ENCODE measurements around the gene CFAP74. TPM values are rescaled to one million over a fixed set of nuclear protein-coding genes. Genes with fewer than 3 reads are reported as not detected.

The CFAP74 gene
- total and polyA plus RNA-seq, 2 of the 4 experiments (the other 2 are of a cell fraction), result not detected

- H3K4me3 ChIP-seq (ENCODE audit: insufficient read depth, low read depth, low read length), result no peak overlapping the region
- no peak overlapping the region for H2AFZ ChIP-seq (replicated peaks; ENCODE audit: low read length, poor library complexity)
- dilution Hi-C loops (cut with HindIII; ENCODE audit: low sequenced_read_pairs, unreplicated experiment), result no loop called here
- no peaks in the 10 kb centered on the region; the same call in 1 of the 2 replicates for H3K9me3 ChIP-seq (ENCODE audit: control insufficient read depth, insufficient read depth, low read length)
- no peak overlapping the region for H2BK20ac ChIP-seq (ENCODE audit: low read depth, low read length)
- WGBS, 2 experiments (ENCODE audit: extremely low coverage in 2 of 2, insufficient read length in 1 of 2), result 90% methylated on average over 4 of the region's 16 CpGs; no CpG with 5 or more reads in 1 of the 2 experiments
- intact Hi-C loops (cut with micrococcal nuclease), result no loop called here
- H2BK5ac ChIP-seq (ENCODE audit: low read depth, low read length, poor library complexity, severe bottlenecking), result no peak overlapping the region
- peaks cover 51% of the 10 kb centered on the region for H3K27me3 ChIP-seq (ENCODE audit: control insufficient read depth, insufficient read depth, low read length)
- no peak overlapping the region for H3K56ac ChIP-seq (ENCODE audit: extremely low read depth, insufficient read depth, low read length)
- H3K27ac ChIP-seq (ENCODE audit: insufficient read depth, low read length), result no peak overlapping the region
- no peak overlapping the region for H2AK5ac ChIP-seq (ENCODE audit: low read depth, low read length)
- no peak overlapping the region for H2BK120ac ChIP-seq (ENCODE audit: low read depth, low read length)
- H3K4me1 ChIP-seq (ENCODE audit: control insufficient read depth, insufficient read depth, low read length), result no peaks in the 10 kb centered on the region
- TF ChIP-seq FOS (IDR thresholded peaks at IDR 0.05; ENCODE audit: low read depth, low read length), result no peak
- no peak for TF ChIP-seq CEBPB (IDR thresholded peaks at IDR 0.05; ENCODE audit: low read depth, low read length)
- no peak for TF ChIP-seq USF2 (IDR thresholded peaks at IDR 0.05; ENCODE audit: low read depth, low read length)
- TF ChIP-seq SMC3 (IDR thresholded peaks at IDR 0.05; ENCODE audit: low read depth, low read length), result no peak
- TF ChIP-seq NFE2L2 (IDR thresholded peaks at IDR 0.05; ENCODE audit: low read depth, low read length), result no peak
- no peak overlapping the region for H4K8ac ChIP-seq (ENCODE audit: low read depth in 2 of 2, low read length in 2 of 2)
- DNase-seq (no peak), ATAC-seq (ENCODE audit: low read depth) (no peak)
- no peak overlapping the region for H2AK9ac ChIP-seq (replicated peaks; ENCODE audit: low read depth, low read length, poor library complexity)
- H3K9ac ChIP-seq (ENCODE audit: low read depth, low read length), result no peak overlapping the region
- no TSS peak for BruUV-seq (replicated peaks)
- POLR2A ChIA-PET (ENCODE audit: unreplicated experiment), result no interaction called here
- in situ Hi-C loops (cut with MboI; ENCODE audit: low sequenced_read_pairs), result no loop called here
- no peak overlapping the region for H3K4ac ChIP-seq (ENCODE audit: low read depth, low read length)
- no peak overlapping the region for H4K91ac ChIP-seq (ENCODE audit: insufficient read depth, low read depth, low read length)
- CTCF ChIA-PET, result no interaction called here
- H4K5ac ChIP-seq (ENCODE audit: low read depth, low read length), result no peak overlapping the region
- no peak overlapping the region for H3K18ac ChIP-seq (ENCODE audit: low read depth, low read length)
- H3K36me3 ChIP-seq (ENCODE audit: control insufficient read depth, insufficient read depth, low read length), result no peaks in the 10 kb centered on the region
- H3K9me1 ChIP-seq (ENCODE audit: insufficient read depth, low read length), result no peaks in the 10 kb centered on the region
- no peak overlapping the region for H3K14ac ChIP-seq (replicated peaks; ENCODE audit: low read depth, low read length)
- no peaks in the 10 kb centered on the region for H3K79me1 ChIP-seq (ENCODE audit: low read depth in 1 of 2, low read length in 2 of 2)
- H2BK15ac ChIP-seq (ENCODE audit: low read depth, low read length), result no peak overlapping the region
- no peak overlapping the region for H3K4me2 ChIP-seq (ENCODE audit: low read depth, low read length)
- no peaks in the 10 kb centered on the region for H4K20me1 ChIP-seq (ENCODE audit: insufficient read depth, low read length)
- no peak overlapping the region for H3K23ac ChIP-seq (ENCODE audit: low read depth, low read length)
Measured at GRCh38 chr1:2052054-2052679, 48.6 kb upstream of the CFAP74 start.
